GM21381 (cell line): ENCODE data around the gene EXOC7.
"Not testable (repeated sequence)": the region's sequence is repeated elsewhere in the genome, so short reads cannot be mapped to it uniquely, and the experiment has no call there.

ENCODE experiments used
- ATAC-seq: cut with Tn5 transposase; IDR thresholded peaks from one replicate; pipeline ENCODE4 v1.9.1; 2021; ENCODE audit warnings: mild to moderate bottlenecking, moderate library complexity; ENCODE audit not compliant: unreplicated experiment

Gene EXOC7

GRCh38 chr17:76076765-76077583 lies 26.6 kb downstream of the EXOC7 start:
- no peak for ATAC-seq

- no peak for ATAC-seq
Measured at GRCh38 chr17:76076146-76076764, 27.3 kb downstream of the EXOC7 start.

GRCh38 chr17:76075364-76076145 lies 28.0 kb downstream of the EXOC7 start:
- no peak for ATAC-seq

GRCh38 chr17:76074390-76075363 lies 28.9 kb downstream of the EXOC7 start, which contains the start of gene GALR2:
TSS of gene GALR2 (plus strand) at chr17:76074781. CDS start at chr17:76074884, 103 bp downstream.
- ATAC-seq = no peak

GRCh38 chr17:76072148-76072858 lies 31.3 kb downstream of the EXOC7 start, which contains the start of gene SRP68:
TSS of gene SRP68 (minus strand) at chr17:76072517. CDS start at chr17:76072491, 26 bp downstream.
- peak; percentile 94 for ATAC-seq

GRCh38 chr17:76071531-76072147 lies 31.9 kb downstream of the EXOC7 start:
- ATAC-seq = peak; percentile 10

GRCh38 chr17:76065775-76066174 lies 37.8 kb downstream of the EXOC7 start:
- no peak for ATAC-seq

- ATAC-seq = no peak
Measured at GRCh38 chr17:76063875-76064546, 39.6 kb downstream of the EXOC7 start.

GRCh38 chr17:76058264-76058663 lies 45.3 kb downstream of the EXOC7 start:
- ATAC-seq = not testable (repeated sequence)

- ATAC-seq = no peak
Measured at GRCh38 chr17:76056882-76057281, 46.7 kb downstream of the EXOC7 start.

- no peak for ATAC-seq
Measured at GRCh38 chr17:76054112-76054476, 49.5 kb downstream of the EXOC7 start.

GRCh38 chr17:76053246-76054111 lies 50.1 kb downstream of the EXOC7 start:
- ATAC-seq = no peak

GRCh38 chr17:76051561-76051960 lies 52.0 kb downstream of the EXOC7 start:
- no peak for ATAC-seq

GRCh38 chr17:76050538-76051467 lies 52.8 kb downstream of the EXOC7 start:
- ATAC-seq = no peak

- no peak for ATAC-seq
Measured at GRCh38 chr17:76049836-76050537, 53.6 kb downstream of the EXOC7 start.

- no peak for ATAC-seq
Measured at GRCh38 chr17:76049239-76049638, 54.3 kb downstream of the EXOC7 start.
